Kidney (tissue), 14 donors: ENCODE data around the gene LYST. TPM values are rescaled to one million over a fixed set of nuclear protein-coding genes. Genes with fewer than 3 reads are reported as not detected.

Source experiments
- DNase-seq, 5 donors: peaks; one replicate each; pipeline ENCODE4 v3.0.0-alpha.2; 2013 to 2020
- FAIRE-seq: peaks from 2 replicates; lab custom pipeline; 2012; peaks lifted over from hg19 to GRCh38; lab: Jason Lieb, UNC
- H3K27ac ChIP-seq, 2 donors: one replicate each; pipeline ENCODE4 v1.7.0; 2013; ENCODE audit warnings: low read depth in 2 of 2, low read length in 2 of 2, inconsistent platforms in 1 of 2
- H3K27me3 ChIP-seq: one replicate; pipeline ENCODE4 v1.7.1; 2013; ENCODE audit warnings: low read length, inconsistent platforms; ENCODE audit not compliant: control insufficient read depth, insufficient read depth
- H3K36me3 ChIP-seq, 3 donors: one replicate each; pipeline versions ENCODE4 v1.7.0 to v1.7.1; 2013; ENCODE audit warnings: low read length in 3 of 3, control low read depth in 1 of 3, inconsistent platforms in 1 of 3; ENCODE audit not compliant: insufficient read depth in 3 of 3, control insufficient read depth in 2 of 3
- H3K4me1 ChIP-seq, 3 donors: one replicate each; pipeline versions ENCODE4 v1.7.0 to v1.7.1; 2013; ENCODE audit warnings: low read length in 3 of 3, inconsistent platforms in 1 of 3, low read depth in 1 of 3; ENCODE audit not compliant: control insufficient read depth in 2 of 3, insufficient read depth in 2 of 3
- H3K4me3 ChIP-seq, 3 donors: one replicate each; pipeline versions ENCODE4 v1.7.0 to v1.8.1; 2013; ENCODE audit warnings: low read length in 3 of 3, control low read depth in 1 of 3, inconsistent platforms in 1 of 3
- H3K9ac ChIP-seq, 3 donors: one replicate each; pipeline versions ENCODE4 v1.7.0 to v1.7.1; 2013; ENCODE audit warnings: low read length in 3 of 3, control low read depth in 1 of 3, inconsistent platforms in 1 of 3
- H3K9me3 ChIP-seq, 3 donors: one replicate each; pipeline versions ENCODE4 v1.7.0 to v1.7.1; 2013; ENCODE audit warnings: low read length in 3 of 3, control low read depth in 1 of 3, inconsistent platforms in 1 of 3; ENCODE audit not compliant: control insufficient read depth in 2 of 3, insufficient read depth in 1 of 3
- CTCF ChIP-seq: IDR thresholded peaks from 3 replicates; pipeline ENCODE4 v1.5.1; 2012; ENCODE audit warnings: mild to moderate bottlenecking, moderate library complexity, borderline replicate concordance; ENCODE audit not compliant: insufficient read depth; ENCODE audit errors: extremely low read depth
- intact Hi-C: fragments of 100-400 bp; cut with DNase I; formaldehyde crosslinking; loops from one replicate; pipeline ENCODE4 v1.11.1; 2022
- polyA plus RNA-seq: library from polyadenylated mRNA; stranded (reverse); fragments of 350-450 nt; fragmentation: Illumina TruSeq; extraction: RNeasy Lipid Tissue Mini Kit (QIAGEN cat#74804); gene quantifications from one replicate; pipeline ENCODE4 v1.2.3, GENCODE V29; 2014; ENCODE audit warnings: low read depth, low replicate concordance; ENCODE audit not compliant: insufficient read depth
- total RNA-seq: library from RNA; stranded (reverse); fragmentation: NEBNext Ultra II Directional; extraction: Animal tissue kit (Norgen Biotek cat#: 25700); gene quantifications from one replicate; pipeline ENCODE4 v1.2.1, GENCODE V29; 2021
- donor health status: control.
- donor health status: control.
- donor health status: control.
- donor health status: control.
- donor health status: control.
- donor health status: DM: yes; HTN: yes; CAD: no.
- donor health status: Normal renal cell carcinoma (clear cell type).

The LYST gene
- total and polyA plus RNA-seq, 2 donors from 2014 or later = 4.6 to 30.3 TPM

DNA sequence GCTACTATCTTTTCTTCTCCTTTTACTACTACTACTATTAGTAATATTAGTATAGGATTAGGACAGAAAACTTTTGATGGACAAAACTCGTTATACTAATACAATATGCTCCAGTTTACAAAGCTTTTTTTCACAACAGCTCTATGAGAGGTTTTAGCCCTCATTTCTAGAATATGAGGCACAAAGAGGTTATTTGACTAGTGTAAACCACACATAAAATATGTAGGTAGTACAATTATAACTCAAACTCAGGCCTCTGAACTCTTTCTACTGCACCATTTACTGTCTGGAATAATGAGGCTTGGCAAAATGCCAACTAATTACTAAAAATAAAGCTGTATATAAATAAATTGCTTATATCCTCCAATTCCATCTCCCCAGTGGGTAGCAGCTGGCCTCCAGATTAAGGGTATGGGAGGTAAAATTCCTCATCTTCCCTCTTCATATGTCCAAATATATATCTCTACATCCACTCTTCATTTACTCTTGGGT, 99.9 kb downstream of the LYST start:
- H3K36me3 ChIP-seq = peaks cover 0 to 10% (median 3%) of the 10 kb centered on the region in 3 donors
- H3K9me3 ChIP-seq = no peaks in the 10 kb centered on the region
- intact Hi-C loops = no loop called here
- no peak overlapping the region for H3K4me3 ChIP-seq
- H3K27ac ChIP-seq = no peak overlapping the region
- H3K27me3 ChIP-seq = no peaks in the 10 kb centered on the region
- TF ChIP-seq CTCF = no peak
- no peak overlapping the region for H3K9ac ChIP-seq
- DNase-seq = no peak
- FAIRE-seq = no peak
- H3K4me1 ChIP-seq = no peaks in the 10 kb centered on the region

DNA sequence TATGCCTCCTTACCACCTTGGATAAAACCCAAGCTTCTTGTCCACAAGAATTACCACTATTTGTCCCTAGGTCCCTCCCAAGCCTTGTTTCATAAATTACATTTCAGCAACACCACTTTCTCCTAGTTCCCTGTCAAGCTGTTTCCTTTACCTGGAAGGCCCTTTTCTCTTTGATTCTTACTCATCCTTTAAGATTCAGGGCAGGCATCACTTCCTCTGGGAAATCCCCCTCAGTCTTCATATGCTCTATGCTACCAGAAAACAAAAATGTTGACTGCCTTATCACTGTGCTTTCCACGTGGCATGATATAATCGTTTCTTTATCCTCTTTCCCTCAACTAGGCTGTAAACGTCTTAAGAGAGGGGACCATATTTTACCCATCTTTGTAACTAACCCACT, 102.7 kb downstream of the LYST start:
- no peak for TF ChIP-seq CTCF
- no peak for DNase-seq
- no peaks in the 10 kb centered on the region for H3K27me3 ChIP-seq
- H3K36me3 ChIP-seq = peaks cover 0 to 9% (median 6%) of the 10 kb centered on the region in 3 donors
- H3K9me3 ChIP-seq = no peaks in the 10 kb centered on the region
- no peak overlapping the region for H3K27ac ChIP-seq
- no peaks in the 10 kb centered on the region for H3K4me1 ChIP-seq
- FAIRE-seq = no peak
- intact Hi-C loops = no loop called here
- no peak overlapping the region for H3K9ac ChIP-seq
- no peak overlapping the region for H3K4me3 ChIP-seq

DNA sequence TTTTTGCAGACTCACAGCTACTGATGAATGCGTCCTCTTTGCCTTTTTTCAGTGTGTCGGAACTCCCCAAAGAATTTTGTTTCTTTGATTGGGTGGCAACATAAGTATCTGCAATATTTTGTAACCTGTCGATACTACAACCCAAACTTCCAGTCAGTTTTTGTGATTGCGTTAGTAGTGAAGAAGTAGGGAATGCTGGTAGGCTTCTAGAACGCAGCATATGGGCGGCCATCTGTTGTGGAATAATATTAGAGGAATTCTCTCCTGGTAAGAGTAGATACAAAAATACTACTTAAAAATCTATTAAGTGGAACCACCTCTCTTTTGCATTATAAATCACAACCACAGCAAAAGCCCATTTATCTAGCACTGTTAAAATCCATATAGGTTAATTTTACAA, 107.4 kb downstream of the LYST start:
- Histone ChIP-seq H3K9ac (no peak overlapping the region), H3K27ac (no peak overlapping the region), H3K36me3 (peaks cover 2 to 15% (median 7%) of the 10 kb centered on the region in 3 donors), H3K4me1 (no peaks in the 10 kb centered on the region), H3K4me3 (no peak overlapping the region), H3K9me3 (no peaks in the 10 kb centered on the region), H3K27me3 (no peaks in the 10 kb centered on the region)
- intact Hi-C loops = no loop called here
- DNase-seq (no peak), FAIRE-seq (no peak)
- TF ChIP-seq CTCF = no peak

DNA sequence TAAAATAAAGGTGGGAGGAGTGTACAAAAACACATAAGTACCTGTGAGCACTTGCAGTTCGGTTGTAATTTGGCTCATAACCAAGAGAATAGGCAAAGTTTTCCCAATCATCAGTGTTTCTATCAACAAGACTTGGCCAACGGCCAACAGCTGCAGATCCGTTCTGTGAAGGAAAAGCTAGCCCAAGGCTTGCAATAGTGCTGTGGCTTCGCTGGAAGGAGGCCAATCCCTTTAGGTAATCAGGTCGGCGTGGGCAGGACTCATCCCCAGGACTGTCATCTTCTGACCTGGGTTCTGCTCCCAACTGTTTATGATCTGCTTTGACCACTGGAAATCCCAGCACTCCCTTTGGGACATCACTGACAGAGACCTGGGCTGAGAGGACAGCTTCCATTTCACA, 107.8 kb downstream of the LYST start:
- Histone ChIP-seq H3K9ac (no peak overlapping the region), H3K27ac (no peak overlapping the region), H3K4me3 (no peak overlapping the region), H3K36me3 (peaks cover 2 to 15% (median 7%) of the 10 kb centered on the region in 3 donors), H3K4me1 (no peaks in the 10 kb centered on the region), H3K27me3 (no peaks in the 10 kb centered on the region), H3K9me3 (no peaks in the 10 kb centered on the region)
- no peak for DNase-seq
- intact Hi-C loops = no loop called here
- no peak for FAIRE-seq
- TF ChIP-seq CTCF = no peak
